ENCODE results near the gene IPMK.
"Not testable (repeated sequence)": the region's sequence is repeated elsewhere in the genome, so short reads cannot be mapped to it uniquely, and the experiment has no call there.

GRCh38 chr10:58256013-58256780, 11.5 kb downstream of the IPMK start:
- not testable (repeated sequence) for TF ChIP-seq EZH2phosphoT487, EZH2 (IDR thresholded peaks at IDR 0.05)
- TF ChIP-seq, protein P1, sequence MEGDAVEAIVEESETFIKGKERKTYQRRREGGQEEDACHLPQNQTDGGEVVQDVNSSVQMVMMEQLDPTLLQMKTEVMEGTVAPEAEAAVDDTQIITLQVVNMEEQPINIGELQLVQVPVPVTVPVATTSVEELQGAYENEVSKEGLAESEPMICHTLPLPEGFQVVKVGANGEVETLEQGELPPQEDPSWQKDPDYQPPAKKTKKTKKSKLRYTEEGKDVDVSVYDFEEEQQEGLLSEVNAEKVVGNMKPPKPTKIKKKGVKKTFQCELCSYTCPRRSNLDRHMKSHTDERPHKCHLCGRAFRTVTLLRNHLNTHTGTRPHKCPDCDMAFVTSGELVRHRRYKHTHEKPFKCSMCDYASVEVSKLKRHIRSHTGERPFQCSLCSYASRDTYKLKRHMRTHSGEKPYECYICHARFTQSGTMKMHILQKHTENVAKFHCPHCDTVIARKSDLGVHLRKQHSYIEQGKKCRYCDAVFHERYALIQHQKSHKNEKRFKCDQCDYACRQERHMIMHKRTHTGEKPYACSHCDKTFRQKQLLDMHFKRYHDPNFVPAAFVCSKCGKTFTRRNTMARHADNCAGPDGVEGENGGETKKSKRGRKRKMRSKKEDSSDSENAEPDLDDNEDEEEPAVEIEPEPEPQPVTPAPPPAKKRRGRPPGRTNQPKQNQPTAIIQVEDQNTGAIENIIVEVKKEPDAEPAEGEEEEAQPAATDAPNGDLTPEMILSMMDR (IDR thresholded peaks at IDR 0.05): not testable (repeated sequence)
